ENCODE data around the gene AK3.

- TF ChIP-seq, protein P1, sequence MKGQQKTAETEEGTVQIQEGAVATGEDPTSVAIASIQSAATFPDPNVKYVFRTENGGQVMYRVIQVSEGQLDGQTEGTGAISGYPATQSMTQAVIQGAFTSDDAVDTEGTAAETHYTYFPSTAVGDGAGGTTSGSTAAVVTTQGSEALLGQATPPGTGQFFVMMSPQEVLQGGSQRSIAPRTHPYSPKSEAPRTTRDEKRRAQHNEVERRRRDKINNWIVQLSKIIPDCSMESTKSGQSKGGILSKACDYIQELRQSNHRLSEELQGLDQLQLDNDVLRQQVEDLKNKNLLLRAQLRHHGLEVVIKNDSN (IDR thresholded peaks at IDR 0.05): no peak
- TF ChIP-seq RAD21 (IDR thresholded peaks at IDR 0.05; ENCODE audit: low read depth): no peak
- TF ChIP-seq EP300 (IDR thresholded peaks at IDR 0.05; ENCODE audit: borderline replicate concordance): no peak
- no peak for TF ChIP-seq EGR1 (IDR thresholded peaks at IDR 0.05)
- TF ChIP-seq, protein P2, sequence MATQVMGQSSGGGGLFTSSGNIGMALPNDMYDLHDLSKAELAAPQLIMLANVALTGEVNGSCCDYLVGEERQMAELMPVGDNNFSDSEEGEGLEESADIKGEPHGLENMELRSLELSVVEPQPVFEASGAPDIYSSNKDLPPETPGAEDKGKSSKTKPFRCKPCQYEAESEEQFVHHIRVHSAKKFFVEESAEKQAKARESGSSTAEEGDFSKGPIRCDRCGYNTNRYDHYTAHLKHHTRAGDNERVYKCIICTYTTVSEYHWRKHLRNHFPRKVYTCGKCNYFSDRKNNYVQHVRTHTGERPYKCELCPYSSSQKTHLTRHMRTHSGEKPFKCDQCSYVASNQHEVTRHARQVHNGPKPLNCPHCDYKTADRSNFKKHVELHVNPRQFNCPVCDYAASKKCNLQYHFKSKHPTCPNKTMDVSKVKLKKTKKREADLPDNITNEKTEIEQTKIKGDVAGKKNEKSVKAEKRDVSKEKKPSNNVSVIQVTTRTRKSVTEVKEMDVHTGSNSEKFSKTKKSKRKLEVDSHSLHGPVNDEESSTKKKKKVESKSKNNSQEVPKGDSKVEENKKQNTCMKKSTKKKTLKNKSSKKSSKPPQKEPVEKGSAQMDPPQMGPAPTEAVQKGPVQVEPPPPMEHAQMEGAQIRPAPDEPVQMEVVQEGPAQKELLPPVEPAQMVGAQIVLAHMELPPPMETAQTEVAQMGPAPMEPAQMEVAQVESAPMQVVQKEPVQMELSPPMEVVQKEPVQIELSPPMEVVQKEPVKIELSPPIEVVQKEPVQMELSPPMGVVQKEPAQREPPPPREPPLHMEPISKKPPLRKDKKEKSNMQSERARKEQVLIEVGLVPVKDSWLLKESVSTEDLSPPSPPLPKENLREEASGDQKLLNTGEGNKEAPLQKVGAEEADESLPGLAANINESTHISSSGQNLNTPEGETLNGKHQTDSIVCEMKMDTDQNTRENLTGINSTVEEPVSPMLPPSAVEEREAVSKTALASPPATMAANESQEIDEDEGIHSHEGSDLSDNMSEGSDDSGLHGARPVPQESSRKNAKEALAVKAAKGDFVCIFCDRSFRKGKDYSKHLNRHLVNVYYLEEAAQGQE (IDR thresholded peaks at IDR 0.05; ENCODE audit: low read depth): no peak
- TF ChIP-seq YY1 (IDR thresholded peaks at IDR 0.05; ENCODE audit: low read depth): no peak
- no peak for TF ChIP-seq TAF1 (IDR thresholded peaks at IDR 0.05; ENCODE audit: low read depth)
- no peak for TF ChIP-seq MAX (IDR thresholded peaks at IDR 0.05)
These were observed 56.2 kb downstream of the AK3 start for GRCh38 chr9:4684820-4685219.

Data from Ishikawa (cell line).